Endothelial cell of umbilical vein (primary cell): ENCODE results near the gene RAB40C. TPM values are rescaled to one million over a fixed set of nuclear protein-coding genes. Genes with fewer than 3 reads are reported as not detected.

Experiments
- BruUV-seq: library from RNA; stranded (reverse); fragments of 400-500 nt; replicated peaks from 2 replicates; lab custom pipeline; 2021; lab: Mats Ljungman, UMichigan
- CTCF ChIA-PET: fragments of 300-600, 350-600 bp; sonication (Branson Sonifier 250); formaldehyde crosslinking; loops from one replicate; lab custom pipeline; 2021; ENCODE audit warnings: antibody characterized with exemption, inconsistent platforms; lab: Charles Lee
- POLR2A ChIA-PET: fragments of 300-600, 350-600 bp; sonication (Branson Sonifier 250); formaldehyde crosslinking; loops from one replicate; lab custom pipeline; 2021; ENCODE audit warnings: antibody characterized with exemption, inconsistent platforms; lab: Charles Lee
- DNase-seq: peaks from one replicate; pipeline ENCODE4 v3.0.0-alpha.2; 2011; ENCODE audit warnings: low read depth, low spot score
- FAIRE-seq: peaks from 2 replicates; lab custom pipeline; 2011; peaks lifted over from hg19 to GRCh38; lab: Jason Lieb, UNC
- H2AFZ ChIP-seq: 2 replicates; pipeline ENCODE4 v1.6.0; 2012; ENCODE audit warnings: low read depth, low read length, control low read depth, inconsistent platforms
- H3K27ac ChIP-seq: 2 replicates; pipeline ENCODE4 v1.5.1; 2011; ENCODE audit warnings: low read depth, mild to moderate bottlenecking, control low read depth, low read length, moderate library complexity; ENCODE audit not compliant: insufficient read depth
- H3K27me3 ChIP-seq, 2 experiments: 2 replicates each; pipeline versions ENCODE4 v1.6.0 to v1.6.1; 2011; ENCODE audit warnings: low read length in 2 of 2, mixed read lengths in 1 of 2; ENCODE audit not compliant: control insufficient read depth in 2 of 2, insufficient read depth in 2 of 2
- H3K36me3 ChIP-seq, 2 experiments: 2 replicates in 1 of 2; 3 replicates in 1 of 2; pipeline ENCODE4 v1.5.1; 2011; ENCODE audit warnings: low read length in 2 of 2, mild to moderate bottlenecking in 1 of 2, moderate library complexity in 1 of 2; ENCODE audit not compliant: control insufficient read depth in 2 of 2, insufficient read depth in 2 of 2; ENCODE audit errors: extremely low read depth in 1 of 2
- H3K4me1 ChIP-seq: 3 replicates; pipeline ENCODE4 v1.5.1; 2011; ENCODE audit warnings: mild to moderate bottlenecking, low read length; ENCODE audit not compliant: control insufficient read depth, insufficient read depth; ENCODE audit errors: extremely low read depth
- H3K4me2 ChIP-seq: 2 replicates; pipeline ENCODE4 v1.6.1; 2011; ENCODE audit warnings: low read length, control low read depth, mixed read lengths; ENCODE audit not compliant: insufficient read depth
- H3K4me3 ChIP-seq, 3 experiments: fragments of 200-600 bp in 1 of 3; sonication (generic), shearing (Covaris generic) in 1 of 3; replicated peaks in 1 of 3; 2 replicates each; pipeline ENCODE4 v1.5.1; 2011 to 2016; ENCODE audit warnings: control low read depth in 3 of 3, low read length in 3 of 3, mild to moderate bottlenecking in 2 of 3, inconsistent platforms in 1 of 3, low read depth in 1 of 3, moderate library complexity in 1 of 3; ENCODE audit not compliant: insufficient read depth in 1 of 3
- H3K79me2 ChIP-seq: 2 replicates; pipeline ENCODE4 v1.6.0; 2012; ENCODE audit warnings: low read length, inconsistent platforms; ENCODE audit not compliant: control insufficient read depth, insufficient read depth
- H3K9ac ChIP-seq: replicated peaks from 2 replicates; pipeline ENCODE3; 2011; ENCODE audit warnings: low read length, control low read depth; ENCODE audit not compliant: insufficient read depth; ENCODE audit errors: extremely low read depth
- H3K9me1 ChIP-seq: replicated peaks from 3 replicates; pipeline ENCODE4 v1.6.0; 2011; ENCODE audit warnings: mild to moderate bottlenecking, low read length; ENCODE audit not compliant: control insufficient read depth, insufficient read depth; ENCODE audit errors: extremely low read depth
- H3K9me3 ChIP-seq: replicated peaks from 2 replicates; pipeline ENCODE4 v1.5.1; 2012; ENCODE audit warnings: low read length, inconsistent platforms; ENCODE audit not compliant: control insufficient read depth, insufficient read depth
- H4K20me1 ChIP-seq: replicated peaks from 2 replicates; pipeline ENCODE3; 2011; ENCODE audit warnings: mild to moderate bottlenecking, low read length; ENCODE audit not compliant: control insufficient read depth, insufficient read depth; ENCODE audit errors: extremely low read depth
- FOS ChIP-seq: IDR thresholded peaks from 2 replicates; pipeline ENCODE4 v1.6.1; 2011; ENCODE audit warnings: mild to moderate bottlenecking, low read length, moderate library complexity, borderline replicate concordance; ENCODE audit not compliant: insufficient read depth
- GATA2 ChIP-seq: IDR thresholded peaks from 2 replicates; pipeline ENCODE4 v1.7.0; 2011; ENCODE audit warnings: low read depth, mild to moderate bottlenecking, moderate library complexity, mixed read lengths, low read length; ENCODE audit not compliant: insufficient read length, insufficient read depth
- JUN ChIP-seq: IDR thresholded peaks from 2 replicates; pipeline ENCODE4 v1.6.1; 2011; ENCODE audit warnings: borderline replicate concordance, low read depth; ENCODE audit not compliant: insufficient read length, insufficient read depth
- POLR2A ChIP-seq: IDR thresholded peaks from 2 replicates; pipeline ENCODE4 v1.6.1; 2012; ENCODE audit warnings: low read depth, mild to moderate bottlenecking, control low read depth, low read length
- POLR2AphosphoS5 ChIP-seq: IDR thresholded peaks from 2 replicates; pipeline ENCODE4 v1.6.1; 2012; ENCODE audit warnings: low read depth, mild to moderate bottlenecking, control low read depth, low read length, moderate library complexity; ENCODE audit not compliant: insufficient read depth
- dilution Hi-C: fragments of 300-500 bp; cut with MboI; formaldehyde crosslinking; loops from one replicate; pipeline ENCODE4 v1.15.0; 2019; ENCODE audit warnings: low sequenced_read_pairs; ENCODE audit not compliant: extremely low pct_ligation_motif_present
- intact Hi-C: fragments of 100-400 bp; cut with micrococcal nuclease; formaldehyde crosslinking; loops from one replicate; pipeline ENCODE4 v1.10.0; 2022
- polyA plus RNA-seq, 4 experiments: library from polyadenylated mRNA; depleted of rRNA in 3 of 4; stranded (reverse) in 3 of 4; unstranded in 1 of 4; fragments of >200 nt; gene quantifications; 2 replicates each; pipeline versions ENCODE4 v1.2.1 to v1.2.3, GENCODE V29; 2011 to 2012; ENCODE audit warnings: missing spikeins in 1 of 4
- total RNA-seq: library from RNA; stranded (reverse); gene quantifications from 2 replicates; pipeline ENCODE4 v1.2.3, GENCODE V29; 2021
- TF ChIP-seq, protein P1 (sequence below), 2 donors: IDR thresholded peaks; 1 replicate in 1 of 2; 2 replicates in 1 of 2; pipeline ENCODE4 v1.5.1; 2011; ENCODE audit warnings: low read length in 2 of 2, mild to moderate bottlenecking in 2 of 2, moderate library complexity in 2 of 2, control low read depth in 1 of 2, inconsistent platforms in 1 of 2, low read depth in 1 of 2; ENCODE audit not compliant: insufficient read depth in 1 of 2; ENCODE audit errors: extremely low read depth in 1 of 2

Gene RAB40C
- total and polyA plus RNA-seq, 2 donors (not counting 3 experiments of a cell fraction or from before 2014, with no cell fraction given), result 12.4 to 18.8 TPM

DNA sequence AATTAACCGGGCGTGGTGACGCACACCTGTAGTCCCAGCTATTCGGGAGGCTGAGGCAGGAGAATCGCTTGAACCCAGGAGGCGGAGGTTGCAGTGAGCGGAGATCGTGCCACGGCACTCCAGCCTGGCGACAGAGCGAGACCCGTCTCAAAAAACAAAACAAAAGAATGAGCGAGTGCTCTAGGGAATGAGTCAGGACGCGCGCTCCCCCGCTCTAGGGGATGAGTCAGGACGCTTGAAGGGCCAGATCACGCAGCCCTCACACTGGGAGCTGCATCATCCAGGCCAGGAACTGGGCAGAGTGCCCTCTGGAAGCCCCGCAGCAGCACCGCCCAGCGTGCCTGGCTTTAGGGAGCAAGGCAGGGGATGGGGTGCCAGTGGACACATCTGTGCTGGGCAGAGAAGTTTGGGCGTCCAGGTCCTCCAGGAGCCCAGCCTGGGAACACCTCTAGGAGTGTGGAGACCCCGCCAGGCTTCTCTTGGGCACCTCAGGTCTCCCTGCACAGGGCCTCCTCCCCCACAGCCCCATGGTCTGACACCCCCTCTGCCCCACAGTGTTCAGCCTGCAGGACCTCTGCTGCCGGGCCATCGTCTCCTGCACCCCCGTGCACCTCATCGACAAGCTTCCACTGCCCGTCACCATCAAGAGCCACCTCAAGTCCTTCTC lies 37.1 kb downstream of the RAB40C start:
- no peaks in the 10 kb centered on the region for H4K20me1 ChIP-seq
- H3K4me3 ChIP-seq, result no peak overlapping the region
- POLR2A ChIA-PET, result interaction anchor here (0.6 to 1.2 kb wide), 2 partner anchors 10 to 213 kb away, joined by 4 to 6 read pairs; partner anchors contain the start of gene METTL26
- H3K27me3 ChIP-seq, result no peaks in the 10 kb centered on the region
- peaks cover 0 to 5% of the 10 kb centered on the region in 2 experiments for H3K36me3 ChIP-seq
- peak overlapping the region; percentile 70 for H3K27ac ChIP-seq
- H2AFZ ChIP-seq, result no peak overlapping the region
- intact Hi-C loops, result loop anchor here (2.0 kb wide), 1 partner anchor 38 kb away; no protein-coding TSS in a partner anchor
- no TSS peak for BruUV-seq
- peak; percentile 95 for FAIRE-seq
- H3K79me2 ChIP-seq, result no peaks in the 10 kb centered on the region
- no peaks in the 10 kb centered on the region for H3K9me1 ChIP-seq
- peak; percentile 79 for DNase-seq
- TF ChIP-seq, protein P1, sequence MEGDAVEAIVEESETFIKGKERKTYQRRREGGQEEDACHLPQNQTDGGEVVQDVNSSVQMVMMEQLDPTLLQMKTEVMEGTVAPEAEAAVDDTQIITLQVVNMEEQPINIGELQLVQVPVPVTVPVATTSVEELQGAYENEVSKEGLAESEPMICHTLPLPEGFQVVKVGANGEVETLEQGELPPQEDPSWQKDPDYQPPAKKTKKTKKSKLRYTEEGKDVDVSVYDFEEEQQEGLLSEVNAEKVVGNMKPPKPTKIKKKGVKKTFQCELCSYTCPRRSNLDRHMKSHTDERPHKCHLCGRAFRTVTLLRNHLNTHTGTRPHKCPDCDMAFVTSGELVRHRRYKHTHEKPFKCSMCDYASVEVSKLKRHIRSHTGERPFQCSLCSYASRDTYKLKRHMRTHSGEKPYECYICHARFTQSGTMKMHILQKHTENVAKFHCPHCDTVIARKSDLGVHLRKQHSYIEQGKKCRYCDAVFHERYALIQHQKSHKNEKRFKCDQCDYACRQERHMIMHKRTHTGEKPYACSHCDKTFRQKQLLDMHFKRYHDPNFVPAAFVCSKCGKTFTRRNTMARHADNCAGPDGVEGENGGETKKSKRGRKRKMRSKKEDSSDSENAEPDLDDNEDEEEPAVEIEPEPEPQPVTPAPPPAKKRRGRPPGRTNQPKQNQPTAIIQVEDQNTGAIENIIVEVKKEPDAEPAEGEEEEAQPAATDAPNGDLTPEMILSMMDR (IDR thresholded peaks at IDR 0.05; ENCODE audit: extremely low read depth in 1 of 2, insufficient read depth in 1 of 2, low read depth in 1 of 2, low read length in 2 of 2), result no peak
- TF ChIP-seq POLR2AphosphoS5, result peak; percentile 70
- TF ChIP-seq JUN, result peak; percentile 53
- TF ChIP-seq FOS, result peak; percentile 76
- peak; percentile 33 for TF ChIP-seq POLR2A
- TF ChIP-seq GATA2, result no peak
- no peaks in the 10 kb centered on the region for H3K9me3 ChIP-seq
- no peak overlapping the region for H3K9ac ChIP-seq
- peaks cover 3% of the 10 kb centered on the region for H3K4me1 ChIP-seq
- H3K4me2 ChIP-seq, result no peak overlapping the region
- CTCF ChIA-PET, result interaction anchor here (0.6 to 1.3 kb wide), 3 partner anchors 9 to 37 kb away, joined by 3 to 7 read pairs (median 3); partner anchors contain the start of gene METTL26
- dilution Hi-C loops, result no loop called here
